MM.1S (cell line): ENCODE data around the gene CLSTN1.

Experiments
- DNase-seq: peaks from one replicate; pipeline ENCODE4 v3.0.0-alpha.2; 2015
- H2AFZ ChIP-seq: fragments of 300-600 bp; sonication (generic); 2 replicates; pipeline ENCODE4 v1.6.0; 2016; ENCODE audit warnings: antibody characterized with exemption, low read length
- H3F3A ChIP-seq: fragments of 300-600 bp; sonication (generic); 2 replicates; pipeline ENCODE4 v1.6.1; 2016; ENCODE audit warnings: mild to moderate bottlenecking, antibody characterized with exemption, low read length, moderate library complexity, mixed read lengths; ENCODE audit not compliant: insufficient read depth
- H3K27ac ChIP-seq: fragments of 300-600 bp; sonication (generic); 2 replicates; pipeline ENCODE4 v1.5.1; 2016; ENCODE audit warnings: mild to moderate bottlenecking, low read length
- H3K27me3 ChIP-seq: fragments of 300-600 bp; sonication (generic); replicated peaks from 2 replicates; pipeline ENCODE4 v1.6.0; 2016; ENCODE audit warnings: low read length; ENCODE audit not compliant: insufficient read depth
- H3K36me3 ChIP-seq: fragments of 300-600 bp; sonication (generic); replicated peaks from 2 replicates; pipeline ENCODE4 v1.6.1; 2016; ENCODE audit warnings: mild to moderate bottlenecking, low read length, mixed read lengths; ENCODE audit not compliant: insufficient read depth
- H3K4me1 ChIP-seq: fragments of 300-600 bp; sonication (generic); 2 replicates; pipeline ENCODE4 v1.6.1; 2016; ENCODE audit warnings: low read length, mixed read lengths
- H3K4me2 ChIP-seq: fragments of 300-600 bp; sonication (generic); 2 replicates; pipeline ENCODE4 v1.6.0; 2016; ENCODE audit warnings: low read depth, low read length
- H3K4me3 ChIP-seq: fragments of 300-600 bp; sonication (generic); 2 replicates; pipeline ENCODE4 v1.5.1; 2016; ENCODE audit warnings: low read length, mixed read lengths
- H3K79me2 ChIP-seq: fragments of 300-600 bp; sonication (generic); 2 replicates; pipeline ENCODE4 v1.6.1; 2016; ENCODE audit warnings: mixed run types, low read length, mixed read lengths
- H3K9ac ChIP-seq: fragments of 300-600 bp; sonication (generic); 2 replicates; pipeline ENCODE4 v1.6.1; 2016; ENCODE audit warnings: low read length, mixed read lengths
- H3K9me2 ChIP-seq: fragments of 300-600 bp; sonication (generic); replicated peaks from 2 replicates; pipeline ENCODE4 v1.6.1; 2016; ENCODE audit warnings: mild to moderate bottlenecking, low read length, mixed read lengths; ENCODE audit not compliant: insufficient read depth
- H3K9me3 ChIP-seq: fragments of 300-600 bp; sonication (generic); replicated peaks from 2 replicates; pipeline ENCODE4 v1.6.1; 2016; ENCODE audit warnings: mild to moderate bottlenecking, low read length, mixed read lengths; ENCODE audit not compliant: insufficient read depth
- H4K20me1 ChIP-seq: fragments of 300-600 bp; sonication (generic); 2 replicates; pipeline ENCODE4 v1.6.1; 2016; ENCODE audit warnings: mild to moderate bottlenecking, low read length, moderate library complexity, mixed read lengths; ENCODE audit not compliant: insufficient read depth
- CTCF ChIP-seq: fragments of 300-600 bp; sonication (generic); IDR thresholded peaks from 2 replicates; pipeline ENCODE4 v1.5.1; 2016; ENCODE audit warnings: antibody characterized with exemption, low read length, mixed read lengths
- EZH2 ChIP-seq: fragments of 300-600 bp; sonication (generic); optimal IDR thresholded peaks from 2 replicates; pipeline ENCODE3; 2017; ENCODE audit warnings: low read depth, mild to moderate bottlenecking, antibody characterized with exemption, low read length, mixed read lengths
- EZH2phosphoT487 ChIP-seq: fragments of 300-600 bp; sonication (generic); IDR thresholded peaks from 2 replicates; pipeline ENCODE4 v1.6.1; 2018; ENCODE audit warnings: antibody characterized with exemption, low read length

Gene CLSTN1

GRCh38 chr1:9770298-9770697, 53.5 kb downstream of the CLSTN1 start:
- Histone ChIP-seq H3K4me3 (no peak overlapping the region), H3K36me3 (no peaks in the 10 kb centered on the region), H3K4me1 (no peaks in the 10 kb centered on the region), H3F3A (no peaks in the 10 kb centered on the region), H3K9ac (no peak overlapping the region), H4K20me1 (no peaks in the 10 kb centered on the region), H3K4me2 (no peak overlapping the region), H3K9me2 (no peaks in the 10 kb centered on the region), H3K27me3 (no peaks in the 10 kb centered on the region), H3K79me2 (peaks cover 28% of the 10 kb centered on the region), H3K9me3 (no peaks in the 10 kb centered on the region), H2AFZ (no peak overlapping the region), H3K27ac (no peak overlapping the region)
- no peak for TF ChIP-seq EZH2
- TF ChIP-seq CTCF, result no peak
- TF ChIP-seq EZH2phosphoT487, result no peak
- DNase-seq, result no peak

DNA sequence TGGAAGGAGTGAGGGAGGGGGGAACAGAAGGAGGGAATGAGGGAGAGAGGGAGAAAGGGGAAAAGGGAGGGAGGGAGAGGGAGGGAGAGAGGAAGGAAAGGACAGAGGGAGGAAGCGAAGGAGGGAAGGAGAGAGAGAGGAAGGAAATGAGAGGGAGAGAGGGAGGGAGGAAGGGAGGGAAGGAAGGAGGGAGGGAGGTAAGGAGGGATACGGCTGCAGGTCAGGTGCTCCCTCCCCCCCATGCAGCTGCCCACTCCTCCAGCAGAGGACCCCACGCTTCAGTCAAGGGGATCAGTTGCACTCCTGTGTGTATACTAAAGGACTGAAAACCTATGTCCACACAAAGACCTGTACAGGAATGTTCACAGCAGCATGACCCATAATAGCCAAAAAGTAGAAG, 54.8 kb downstream of the CLSTN1 start:
- Histone ChIP-seq H3K36me3 (no peaks in the 10 kb centered on the region), H3K9ac (no peak overlapping the region), H3K79me2 (peaks cover 34% of the 10 kb centered on the region), H3K9me3 (no peaks in the 10 kb centered on the region), H3K4me3 (no peak overlapping the region), H3F3A (no peaks in the 10 kb centered on the region), H3K4me1 (no peaks in the 10 kb centered on the region), H3K9me2 (no peaks in the 10 kb centered on the region), H4K20me1 (no peaks in the 10 kb centered on the region), H3K27me3 (no peaks in the 10 kb centered on the region), H3K4me2 (no peak overlapping the region), H3K27ac (no peak overlapping the region), H2AFZ (no peak overlapping the region)
- no peak for DNase-seq
- TF ChIP-seq EZH2phosphoT487 (no peak), CTCF (no peak), EZH2 (no peak)

GRCh38 chr1:9767964-9768668, 55.6 kb downstream of the CLSTN1 start:
- no peak overlapping the region for H3K4me3 ChIP-seq
- no peaks in the 10 kb centered on the region for H3K9me3 ChIP-seq
- no peaks in the 10 kb centered on the region for H3K4me1 ChIP-seq
- no peak overlapping the region for H3K27ac ChIP-seq
- no peaks in the 10 kb centered on the region for H4K20me1 ChIP-seq
- H3K9ac ChIP-seq, result no peak overlapping the region
- no peaks in the 10 kb centered on the region for H3K36me3 ChIP-seq
- no peak for TF ChIP-seq EZH2phosphoT487
- TF ChIP-seq CTCF, result no peak
- no peak for TF ChIP-seq EZH2
- H2AFZ ChIP-seq, result no peak overlapping the region
- no peaks in the 10 kb centered on the region for H3F3A ChIP-seq
- no peaks in the 10 kb centered on the region for H3K9me2 ChIP-seq
- no peaks in the 10 kb centered on the region for H3K27me3 ChIP-seq
- DNase-seq, result no peak
- no peak overlapping the region for H3K4me2 ChIP-seq
- H3K79me2 ChIP-seq, result peaks cover 42% of the 10 kb centered on the region
